HepG2 (cell line): ENCODE data around the gene HLF. TPM values are rescaled to one million over a fixed set of nuclear protein-coding genes. Genes with fewer than 3 reads are reported as not detected.
A peak's percentile ranks its signal among the peaks of the same experiment; 100 is the strongest.

Experiments used
- ATAC-seq: fragments of 200-7000 bp; cut with Tn5 transposase; 3 replicates; pipeline ENCODE4 v1.9.1; 2020; ENCODE audit warnings: mild to moderate bottlenecking, moderate library complexity
- BruUV-seq: library from RNA; stranded (reverse); fragments of 400-500 nt; replicated peaks from 2 replicates; lab custom pipeline; 2021; lab: Mats Ljungman, UMichigan
- CTCF ChIA-PET: fragments of 300-600 bp; formaldehyde crosslinking; extraction: SDS; loops from one replicate; lab custom pipeline; 2021; ENCODE audit warnings: low total read pairs, inconsistent platforms, low intra/inter-chr PET ratio; lab: Yijun Ruan, JAX
- POLR2A ChIA-PET: fragments of 350-600 bp; sonication (Branson Sonifier 250); formaldehyde crosslinking; loops from one replicate; lab custom pipeline; 2020; ENCODE audit warnings: antibody characterized with exemption, inconsistent platforms; lab: Yijun Ruan, JAX
- DNase-seq: peaks from one replicate; pipeline ENCODE4 v3.0.0-alpha.2; 2015; ENCODE audit warnings: low spot score
- FAIRE-seq: peaks from 3 replicates; lab custom pipeline; 2011; peaks lifted over from hg19 to GRCh38; lab: Jason Lieb, UNC
- H2AFZ ChIP-seq: one replicate; pipeline ENCODE4 v1.6.1; 2011; ENCODE audit warnings: low read length, inconsistent platforms
- H3K27ac ChIP-seq: fragments of 300-600 bp; 3 replicates; pipeline ENCODE4 v1.8.0; 2011; ENCODE audit warnings: mixed run types, mild to moderate bottlenecking, mixed read lengths, low read length, inconsistent platforms; ENCODE audit not compliant: insufficient read depth; ENCODE audit errors: extremely low read length
- H3K27me3 ChIP-seq, 2 experiments: fragments of 200-600 bp in 1 of 2; 2 replicates in 1 of 2; 3 replicates in 1 of 2; pipeline versions ENCODE4 v1.6.0 to v1.8.0; 2011; ENCODE audit warnings: low read length in 2 of 2, mild to moderate bottlenecking in 2 of 2, moderate library complexity in 2 of 2, inconsistent platforms in 1 of 2; ENCODE audit not compliant: insufficient read depth in 2 of 2, control insufficient read depth in 1 of 2
- H3K36me3 ChIP-seq, 2 experiments: fragments of 200-600 bp in 1 of 2; replicated peaks in 1 of 2; 2 replicates in 1 of 2; 3 replicates in 1 of 2; pipeline versions ENCODE4 v1.5.1 to v1.8.0; 2011; ENCODE audit warnings: low read length in 2 of 2, inconsistent platforms in 1 of 2; ENCODE audit not compliant: insufficient read depth in 2 of 2, control insufficient read depth in 1 of 2
- H3K4me1 ChIP-seq: 2 replicates; pipeline ENCODE4 v1.5.1; 2012; ENCODE audit warnings: low read length, inconsistent platforms; ENCODE audit not compliant: insufficient read depth
- H3K4me2 ChIP-seq: 2 replicates; pipeline ENCODE4 v1.6.0; 2011; ENCODE audit warnings: low read depth, low read length, inconsistent platforms
- H3K4me3 ChIP-seq, 3 experiments: fragments of 200-600 bp in 1 of 3; sonication (generic), shearing (Covaris generic) in 1 of 3; replicated peaks in 1 of 3; 2 replicates each; pipeline ENCODE4 v1.5.1; 2011 to 2016; ENCODE audit warnings: low read length in 3 of 3, inconsistent platforms in 2 of 3, low read depth in 2 of 3, mild to moderate bottlenecking in 2 of 3, control low read depth in 1 of 3, mixed read lengths in 1 of 3; ENCODE audit not compliant: insufficient read depth in 1 of 3
- H3K79me2 ChIP-seq: one replicate; pipeline ENCODE4 v1.6.1; 2011; ENCODE audit warnings: low read length, inconsistent platforms; ENCODE audit not compliant: insufficient read depth
- H3K9ac ChIP-seq: 2 replicates; pipeline ENCODE4 v1.6.0; 2011; ENCODE audit warnings: mild to moderate bottlenecking, low read depth, low read length, inconsistent platforms; ENCODE audit not compliant: insufficient read depth
- H3K9me3 ChIP-seq: 2 replicates; pipeline ENCODE4 v1.5.1; 2012; ENCODE audit warnings: mild to moderate bottlenecking, low read length
- H4K20me1 ChIP-seq: 2 replicates; pipeline ENCODE4 v1.6.0; 2011; ENCODE audit warnings: inconsistent platforms, mild to moderate bottlenecking, low read length, moderate library complexity; ENCODE audit not compliant: insufficient read depth
- ATF7 ChIP-seq, 2 experiments: fragments of 450-650 bp in 1 of 2; sonication (generic) in 1 of 2; formaldehyde crosslinking in 1 of 2; IDR thresholded peaks; 2 replicates each; pipeline versions ENCODE4 v1.4.0 to v1.6.1; 2016 to 2020; ENCODE audit warnings: antibody characterized with exemption in 1 of 2, mild to moderate bottlenecking in 1 of 2, missing genetic modification reagents in 1 of 2
- DMTF1 ChIP-seq: sonication (generic); formaldehyde crosslinking; IDR thresholded peaks from 2 replicates; pipeline ENCODE4 v1.4.0; 2020; ENCODE audit warnings: mild to moderate bottlenecking, missing genetic modification reagents
- HDAC2 ChIP-seq: sonication (generic); formaldehyde crosslinking; IDR thresholded peaks from 2 replicates; pipeline ENCODE4 v1.4.0; 2020; ENCODE audit warnings: missing genetic modification reagents
- HMGXB4 ChIP-seq, 2 experiments: sonication (generic) in 1 of 2; formaldehyde crosslinking in 1 of 2; IDR thresholded peaks; 2 replicates each; pipeline versions ENCODE4 v1.4.0 to v1.6.1; 2018 to 2020; ENCODE audit warnings: missing genetic modification reagents in 2 of 2, borderline replicate concordance in 1 of 2, low read depth in 1 of 2, mild to moderate bottlenecking in 1 of 2, missing biosample characterization in 1 of 2
- KAT7 ChIP-seq: IDR thresholded peaks from 2 replicates; pipeline ENCODE4 v1.6.1; 2018; ENCODE audit warnings: borderline replicate concordance, missing compliant biosample characterization
- MBD4 ChIP-seq: IDR thresholded peaks from 2 replicates; pipeline ENCODE4 v1.6.1; 2012; ENCODE audit warnings: low read length, inconsistent platforms, borderline replicate concordance
- NFYB ChIP-seq: sonication (generic); formaldehyde crosslinking; IDR thresholded peaks from 2 replicates; pipeline ENCODE4 v1.4.0; 2020; ENCODE audit warnings: missing genetic modification reagents
- NKX3-1 ChIP-seq: sonication (generic); formaldehyde crosslinking; IDR thresholded peaks from 2 replicates; pipeline ENCODE4 v1.5.0; 2020; ENCODE audit warnings: missing genetic modification reagents
- NR2F1 ChIP-seq, 2 experiments: fragments of 450-650 bp in 1 of 2; formaldehyde crosslinking in 1 of 2; IDR thresholded peaks; 2 replicates each; pipeline versions ENCODE4 v1.5.0 to v1.6.1; 2016 to 2020; ENCODE audit warnings: mild to moderate bottlenecking in 1 of 2, missing compliant biosample characterization in 1 of 2, missing genetic modification reagents in 1 of 2, moderate library complexity in 1 of 2
- POLR2AphosphoS5 ChIP-seq: IDR thresholded peaks from 2 replicates; pipeline ENCODE4 v1.6.1; 2012; ENCODE audit warnings: low read depth, low read length
- POLR2G ChIP-seq: fragments of 200-400 bp; formaldehyde crosslinking; IDR thresholded peaks from 2 replicates; pipeline ENCODE4 v1.6.1; 2018; ENCODE audit warnings: mild to moderate bottlenecking, low read depth, low read length, moderate library complexity
- RBAK ChIP-seq: sonication (generic); formaldehyde crosslinking; IDR thresholded peaks from 2 replicates; pipeline ENCODE4 v1.5.1; 2020; ENCODE audit warnings: mild to moderate bottlenecking, missing genetic modification reagents
- RBFOX2 ChIP-seq: fragments of 200-400 bp; formaldehyde crosslinking; IDR thresholded peaks from 2 replicates; pipeline ENCODE4 v1.6.1; 2017; ENCODE audit warnings: low read depth, mild to moderate bottlenecking, low read length
- RBM22 ChIP-seq: fragments of 200-400 bp; formaldehyde crosslinking; optimal IDR thresholded peaks from 2 replicates; pipeline ENCODE3; 2017; ENCODE audit warnings: mild to moderate bottlenecking, low read length, moderate library complexity
- REL ChIP-seq: sonication (generic); formaldehyde crosslinking; conservative IDR thresholded peaks from 2 replicates; pipeline ENCODE4 v1.8.0; 2022; ENCODE audit warnings: mild to moderate bottlenecking, missing genetic modification reagents, moderate library complexity
- SSRP1 ChIP-seq: IDR thresholded peaks from 2 replicates; pipeline ENCODE4 v1.6.1; 2016; ENCODE audit warnings: control low read depth
- THAP11 ChIP-seq: IDR thresholded peaks from 2 replicates; pipeline ENCODE4 v1.6.1; 2016; ENCODE audit warnings: missing biosample characterization, missing genetic modification reagents
- ZNF264 ChIP-seq: sonication (generic); formaldehyde crosslinking; IDR thresholded peaks from 2 replicates; pipeline ENCODE4 v1.4.0; 2020; ENCODE audit warnings: missing genetic modification reagents
- ZNF275 ChIP-seq: sonication (generic); formaldehyde crosslinking; IDR thresholded peaks from 2 replicates; pipeline ENCODE4 v1.8.0; 2022; ENCODE audit warnings: missing genetic modification reagents, mild to moderate bottlenecking, inconsistent platforms, borderline replicate concordance
- ZNF460 ChIP-seq: sonication (generic); formaldehyde crosslinking; IDR thresholded peaks from 2 replicates; pipeline ENCODE4 v1.5.1; 2020; ENCODE audit warnings: missing genetic modification reagents, mild to moderate bottlenecking, borderline replicate concordance
- WGBS: methylation state at CpG from one replicate; pipeline ENCODE4 v1.1.6; 2017; ENCODE audit warnings: low lambda C conversion rate; 5-methylcytosine and 5-hydroxymethylcytosine counted together
- in situ Hi-C: cut with HindIII; loops from 2 replicates; pipeline ENCODE4 v1.10.0; 2017; ENCODE audit warnings: low pct_unique_long_range_greater_than_20kb; ENCODE audit not compliant: extremely low pct_ligation_motif_present
- intact Hi-C: fragments of 100-400 bp; cut with micrococcal nuclease; formaldehyde crosslinking; loops from one replicate; pipeline ENCODE4 v1.10.0; 2022; ENCODE audit not compliant: unreplicated experiment
- polyA plus RNA-seq, 8 experiments: library from polyadenylated mRNA; depleted of rRNA in 3 of 8; stranded (reverse) in 7 of 8; unstranded in 1 of 8; fragments of >200 nt; fragmentation: Illumina TruSeq in 4 of 8; extraction: Trizol in 4 of 8; gene quantifications; 2 replicates each; pipeline versions ENCODE4 v1.2.1 to v1.2.3, GENCODE V29; 2011 to 2016; ENCODE audit warnings: low read depth in 4 of 8, missing spikeins in 1 of 8, mixed read lengths in 1 of 8; ENCODE audit not compliant: insufficient read depth in 1 of 8
- total RNA-seq, 5 experiments: library from RNA; depleted of rRNA; stranded (reverse); fragments of >200 nt; fragmentation: Illumina TruSeq; extraction: Trizol; gene quantifications; 2 replicates each; pipeline ENCODE4 v1.2.3, GENCODE V29; 2016; ENCODE audit warnings: low read depth in 1 of 5

Gene HLF
- total and polyA plus RNA-seq, 2 of the 13 experiments (the other 11 are each of a cell fraction or from before 2014, with no cell fraction given): 202 to 346 TPM

GRCh38 chr17:55271223-55271571, 6.4 kb downstream of the HLF start:
- Histone ChIP-seq H3K27me3 (peaks cover 0 to 3% of the 10 kb centered on the region in 2 experiments; a peak in 1 of 5 replicates), H3K27ac (peak overlapping the region; percentile 84), H4K20me1 (peaks cover 7% of the 10 kb centered on the region; the same call in 1 of the 2 replicates), H3K4me1 (peaks cover 46% of the 10 kb centered on the region), H2AFZ (no peak overlapping the region), H3K36me3 (peaks cover 21 to 80% of the 10 kb centered on the region in 2 experiments), H3K79me2 (peaks cover 99% of the 10 kb centered on the region), H3K9me3 (no peaks in the 10 kb centered on the region), H3K9ac (peak overlapping the region; percentile 97), H3K4me3 (peak overlapping the region; percentile 81 to 93 (median 83)), H3K4me2 (peak overlapping the region; percentile 93)
- 4% methylated on average over 1 of the region's 1 CpG for WGBS
- BruUV-seq: no TSS peak
- DNase-seq (no peak), ATAC-seq (no peak), FAIRE-seq (no peak)
- intact Hi-C loops (no loop called here), in situ Hi-C loops (no loop called here)
- CTCF ChIA-PET: no interaction called here
- POLR2A ChIA-PET: interaction anchor here (0.9 to 13.8 kb wide), 5 partner anchors 12 to 176 kb away, joined by 3 to 626 read pairs (median 4); no protein-coding TSS in a partner anchor
- TF ChIP-seq SSRP1 (peak; percentile 69; the same call in 1 of the 2 replicates), NFYB (CRISPR knock-in tag) (no peak), POLR2AphosphoS5 (0 out of 2 replicates have a peak, but pooled peaks have one; percentile 3), ATF7 (IDR thresholded peaks at IDR 0.05) (no peak), ATF7 (CRISPR knock-in tag; IDR thresholded peaks at IDR 0.05) (no peak), ZNF460 (CRISPR knock-in tag) (no peak), RBM22 (peak; percentile 90), MBD4 (0 out of 2 replicates have a peak, but pooled peaks have one; percentile 60), POLR2G (peak; percentile 7; the same call in 1 of the 2 replicates), ZNF275 (CRISPR knock-in tag) (0 out of 2 replicates have a peak, but pooled peaks have one; percentile 17), NR2F1 (CRISPR knock-in tag; IDR thresholded peaks at IDR 0.05) (no peak), THAP11 (CRISPR knock-in tag) (0 out of 2 replicates have a peak, but pooled peaks have one; percentile 11), RBAK (CRISPR knock-in tag) (no peak), DMTF1 (no peak), ZNF264 (0 out of 2 replicates have a peak, but pooled peaks have one; percentile 5), KAT7 (CRISPR knock-in tag) (0 out of 2 replicates have a peak, but pooled peaks have one; percentile 9), HDAC2 (CRISPR knock-in tag) (no peak), HMGXB4 (CRISPR knock-in tag; IDR thresholded peaks at IDR 0.05; ENCODE audit: borderline replicate concordance in 1 of 2, low read depth in 1 of 2) (0 out of 4 replicates have a peak, but pooled peaks of 1 of the 2 experiments have one; percentile 14), NKX3-1 (CRISPR knock-in tag) (0 out of 2 replicates have a peak, but pooled peaks have one; percentile 31), REL (CRISPR knock-in tag) (0 out of 2 replicates have a peak, but pooled peaks have one; percentile 7), RBFOX2 (peak; percentile 87)
